ENCODE results near the gene SETD7. TPM values are rescaled to one million over a fixed set of nuclear protein-coding genes. Genes with fewer than 3 reads are reported as not detected.

The SETD7 gene
- total RNA-seq, 1 donor from 2014 or later: 22.6 TPM

DNA sequence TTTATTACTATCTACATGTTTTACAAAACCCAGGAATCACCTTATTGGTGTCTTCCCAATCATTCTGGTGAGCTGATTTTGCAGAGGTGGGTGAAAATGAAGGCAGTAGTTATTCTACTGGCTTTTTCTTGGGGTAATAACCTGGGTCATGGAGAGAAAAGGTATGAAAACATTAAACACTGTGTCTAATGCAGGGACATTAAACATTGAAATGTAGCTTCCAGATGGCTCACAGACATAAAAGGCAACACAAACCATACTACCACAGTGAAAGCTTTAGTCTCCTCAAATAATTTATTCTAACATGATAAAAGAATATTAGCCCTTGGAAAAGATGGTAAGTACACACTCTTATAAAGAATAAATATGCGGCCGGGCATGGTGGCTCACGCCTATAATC lies 8.0 kb downstream of the SETD7 start:
- Mint-ChIP-seq H3K4me1 (ENCODE audit: low read depth, unreplicated experiment) (peaks cover 26% of the 10 kb centered on the region), H3K27ac (ENCODE audit: unreplicated experiment) (no peak overlapping the region), H3K4me3 (ENCODE audit: unreplicated experiment) (no peak overlapping the region), H3K27me3 (ENCODE audit: unreplicated experiment) (peaks cover 2% of the 10 kb centered on the region), H3K9me3 (ENCODE audit: unreplicated experiment) (peaks cover 4% of the 10 kb centered on the region), H3K36me3 (ENCODE audit: unreplicated experiment) (no peaks in the 10 kb centered on the region)
- TF ChIP-seq, protein P1, sequence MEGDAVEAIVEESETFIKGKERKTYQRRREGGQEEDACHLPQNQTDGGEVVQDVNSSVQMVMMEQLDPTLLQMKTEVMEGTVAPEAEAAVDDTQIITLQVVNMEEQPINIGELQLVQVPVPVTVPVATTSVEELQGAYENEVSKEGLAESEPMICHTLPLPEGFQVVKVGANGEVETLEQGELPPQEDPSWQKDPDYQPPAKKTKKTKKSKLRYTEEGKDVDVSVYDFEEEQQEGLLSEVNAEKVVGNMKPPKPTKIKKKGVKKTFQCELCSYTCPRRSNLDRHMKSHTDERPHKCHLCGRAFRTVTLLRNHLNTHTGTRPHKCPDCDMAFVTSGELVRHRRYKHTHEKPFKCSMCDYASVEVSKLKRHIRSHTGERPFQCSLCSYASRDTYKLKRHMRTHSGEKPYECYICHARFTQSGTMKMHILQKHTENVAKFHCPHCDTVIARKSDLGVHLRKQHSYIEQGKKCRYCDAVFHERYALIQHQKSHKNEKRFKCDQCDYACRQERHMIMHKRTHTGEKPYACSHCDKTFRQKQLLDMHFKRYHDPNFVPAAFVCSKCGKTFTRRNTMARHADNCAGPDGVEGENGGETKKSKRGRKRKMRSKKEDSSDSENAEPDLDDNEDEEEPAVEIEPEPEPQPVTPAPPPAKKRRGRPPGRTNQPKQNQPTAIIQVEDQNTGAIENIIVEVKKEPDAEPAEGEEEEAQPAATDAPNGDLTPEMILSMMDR (IDR thresholded peaks at IDR 0.05; ENCODE audit: partially characterized antibody, unreplicated experiment): no peak
- no peak for DNase-seq

DNA sequence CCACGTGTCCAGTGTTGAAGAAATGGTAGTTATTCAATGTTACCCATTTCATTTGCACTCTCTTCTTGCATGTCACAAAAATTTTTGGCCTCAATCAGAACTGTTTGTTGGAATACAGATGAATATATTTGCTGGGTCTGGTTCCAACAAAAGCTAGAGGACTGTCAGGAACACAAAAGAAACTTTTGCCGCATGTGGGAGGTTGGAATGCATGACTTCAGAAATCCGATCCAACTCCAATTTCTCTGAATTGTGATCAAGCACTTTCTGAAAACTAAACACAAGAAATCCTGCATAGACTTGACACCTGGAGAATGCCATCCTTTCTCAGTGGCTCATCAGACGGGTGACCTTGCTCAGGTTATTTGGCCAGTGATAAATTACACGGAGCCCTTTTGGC lies 15.4 kb downstream of the SETD7 start:
- H3K36me3 Mint-ChIP-seq (ENCODE audit: unreplicated experiment): no peaks in the 10 kb centered on the region
- no peak overlapping the region for H3K27ac Mint-ChIP-seq (ENCODE audit: unreplicated experiment)
- no peaks in the 10 kb centered on the region for H3K4me1 Mint-ChIP-seq (ENCODE audit: low read depth, unreplicated experiment)
- no peaks in the 10 kb centered on the region for H3K9me3 Mint-ChIP-seq (ENCODE audit: unreplicated experiment)
- TF ChIP-seq, protein P1 (IDR thresholded peaks at IDR 0.05; ENCODE audit: partially characterized antibody, unreplicated experiment): no peak
- DNase-seq: no peak
- H3K27me3 Mint-ChIP-seq (ENCODE audit: unreplicated experiment): peaks cover 2% of the 10 kb centered on the region
- H3K4me3 Mint-ChIP-seq (ENCODE audit: unreplicated experiment): no peak overlapping the region

DNA sequence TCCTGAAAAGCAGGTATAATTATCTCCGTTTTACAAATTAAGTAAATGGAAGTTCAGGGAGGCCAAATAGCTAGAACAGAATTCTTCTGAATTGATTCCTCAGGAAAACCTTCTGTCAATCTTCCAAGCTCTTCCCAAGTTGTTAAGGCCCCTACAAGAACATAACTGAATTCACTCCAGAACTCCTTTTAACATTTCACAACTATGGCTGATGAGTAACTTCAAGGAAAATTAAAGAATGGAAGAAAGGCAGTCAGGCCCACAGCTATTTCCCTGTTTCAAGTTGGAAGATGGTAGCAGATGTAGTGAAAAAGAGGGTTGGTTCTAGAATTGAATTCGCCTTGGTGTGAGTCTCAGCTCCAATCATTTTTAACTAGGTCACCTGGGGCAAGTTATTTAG lies 15.9 kb downstream of the SETD7 start:
- H3K4me1 Mint-ChIP-seq (ENCODE audit: low read depth, unreplicated experiment): no peaks in the 10 kb centered on the region
- no peak overlapping the region for H3K4me3 Mint-ChIP-seq (ENCODE audit: unreplicated experiment)
- TF ChIP-seq, protein P1 (IDR thresholded peaks at IDR 0.05; ENCODE audit: partially characterized antibody, unreplicated experiment): no peak
- H3K36me3 Mint-ChIP-seq (ENCODE audit: unreplicated experiment): no peaks in the 10 kb centered on the region
- H3K27ac Mint-ChIP-seq (ENCODE audit: unreplicated experiment): no peak overlapping the region
- H3K9me3 Mint-ChIP-seq (ENCODE audit: unreplicated experiment): no peaks in the 10 kb centered on the region
- DNase-seq: no peak
- peaks cover 2% of the 10 kb centered on the region for H3K27me3 Mint-ChIP-seq (ENCODE audit: unreplicated experiment)

DNA sequence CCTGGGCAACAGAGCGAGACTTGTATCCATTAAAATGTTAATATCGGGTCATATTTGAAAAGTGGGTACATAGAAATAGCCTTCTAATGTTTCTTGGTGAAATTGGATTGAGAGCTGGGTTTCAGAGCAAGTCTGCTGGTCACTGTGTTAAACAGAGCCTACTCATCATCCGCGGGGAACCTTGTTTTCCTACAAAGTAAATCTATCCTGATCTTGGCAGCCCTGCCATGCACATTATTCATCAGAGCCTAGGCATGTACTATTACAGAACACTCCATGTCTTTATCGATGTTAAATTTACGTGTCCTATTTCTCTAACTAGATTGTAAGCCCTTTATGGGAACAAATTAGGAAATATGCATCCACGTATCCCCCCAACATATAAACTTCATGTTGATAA lies 18.7 kb downstream of the SETD7 start:
- TF ChIP-seq, protein P1 (IDR thresholded peaks at IDR 0.05; ENCODE audit: partially characterized antibody, unreplicated experiment): no peak
- H3K9me3 Mint-ChIP-seq (ENCODE audit: unreplicated experiment): no peaks in the 10 kb centered on the region
- no peak overlapping the region for H3K4me3 Mint-ChIP-seq (ENCODE audit: unreplicated experiment)
- no peak overlapping the region for H3K27ac Mint-ChIP-seq (ENCODE audit: unreplicated experiment)
- H3K4me1 Mint-ChIP-seq (ENCODE audit: low read depth, unreplicated experiment): peaks cover 5% of the 10 kb centered on the region
- no peak for DNase-seq
- H3K36me3 Mint-ChIP-seq (ENCODE audit: unreplicated experiment): no peaks in the 10 kb centered on the region
- H3K27me3 Mint-ChIP-seq (ENCODE audit: unreplicated experiment): peaks cover 2% of the 10 kb centered on the region

DNA sequence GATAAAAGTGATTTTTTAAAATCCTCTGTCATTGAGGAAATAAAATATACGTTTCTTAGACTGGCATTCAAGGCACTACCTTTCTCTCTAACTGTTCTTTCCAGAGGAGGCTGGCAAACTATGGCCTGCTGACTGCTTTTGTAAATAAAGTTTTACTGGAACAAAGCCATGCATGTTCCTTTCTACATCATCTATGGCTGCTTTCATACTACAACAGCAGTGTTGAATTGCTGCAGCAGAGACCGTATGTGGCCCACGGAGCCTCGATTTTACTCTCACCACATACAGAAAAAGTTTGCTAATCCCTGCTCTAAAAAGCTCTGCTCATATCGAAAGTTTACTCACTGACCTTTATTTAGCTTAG lies 20.2 kb downstream of the SETD7 start:
- Mint-ChIP-seq H3K27ac (ENCODE audit: unreplicated experiment) (no peak overlapping the region), H3K4me1 (ENCODE audit: low read depth, unreplicated experiment) (peaks cover 5% of the 10 kb centered on the region), H3K9me3 (ENCODE audit: unreplicated experiment) (no peaks in the 10 kb centered on the region), H3K27me3 (ENCODE audit: unreplicated experiment) (peaks cover 2% of the 10 kb centered on the region), H3K36me3 (ENCODE audit: unreplicated experiment) (no peaks in the 10 kb centered on the region), H3K4me3 (ENCODE audit: unreplicated experiment) (no peak overlapping the region)
- TF ChIP-seq, protein P1 (IDR thresholded peaks at IDR 0.05; ENCODE audit: partially characterized antibody, unreplicated experiment): no peak
- no peak for DNase-seq
